ENCODE data around the gene TYMP.

GRCh38 chr22:50523458-50523805 is 6.4 kb downstream of the TYMP start:
- TF ChIP-seq CTCF (IDR thresholded peaks at IDR 0.05; ENCODE audit: extremely low read depth in 1 of 2, insufficient read depth in 1 of 2, low read depth in 1 of 2, low read length in 2 of 2) (no peak), MYC (IDR thresholded peaks at IDR 0.05; ENCODE audit: low read depth, low read length) (no peak)

All from endothelial cell of umbilical vein (primary cell).